ENCODE measurements around the gene NFIC.
A peak's percentile ranks its signal among the peaks of the same experiment; 100 is the strongest.
"Not testable (repeated sequence)": the region's sequence is repeated elsewhere in the genome, so short reads cannot be mapped to it uniquely, and the experiment has no call there.

The NFIC gene

GRCh38 chr19:3450796-3451411, 84.5 kb downstream of the NFIC start:
- DNase-seq (ENCODE audit: extremely low read depth, low read depth): peak; percentile 97
- no peak overlapping the region for H3K4me3 ChIP-seq (replicated peaks; ENCODE audit: low read depth, low read length)
- TF ChIP-seq, protein P1, sequence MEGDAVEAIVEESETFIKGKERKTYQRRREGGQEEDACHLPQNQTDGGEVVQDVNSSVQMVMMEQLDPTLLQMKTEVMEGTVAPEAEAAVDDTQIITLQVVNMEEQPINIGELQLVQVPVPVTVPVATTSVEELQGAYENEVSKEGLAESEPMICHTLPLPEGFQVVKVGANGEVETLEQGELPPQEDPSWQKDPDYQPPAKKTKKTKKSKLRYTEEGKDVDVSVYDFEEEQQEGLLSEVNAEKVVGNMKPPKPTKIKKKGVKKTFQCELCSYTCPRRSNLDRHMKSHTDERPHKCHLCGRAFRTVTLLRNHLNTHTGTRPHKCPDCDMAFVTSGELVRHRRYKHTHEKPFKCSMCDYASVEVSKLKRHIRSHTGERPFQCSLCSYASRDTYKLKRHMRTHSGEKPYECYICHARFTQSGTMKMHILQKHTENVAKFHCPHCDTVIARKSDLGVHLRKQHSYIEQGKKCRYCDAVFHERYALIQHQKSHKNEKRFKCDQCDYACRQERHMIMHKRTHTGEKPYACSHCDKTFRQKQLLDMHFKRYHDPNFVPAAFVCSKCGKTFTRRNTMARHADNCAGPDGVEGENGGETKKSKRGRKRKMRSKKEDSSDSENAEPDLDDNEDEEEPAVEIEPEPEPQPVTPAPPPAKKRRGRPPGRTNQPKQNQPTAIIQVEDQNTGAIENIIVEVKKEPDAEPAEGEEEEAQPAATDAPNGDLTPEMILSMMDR (IDR thresholded peaks at IDR 0.05; ENCODE audit: low read depth, low read length, missing control alignments): no peak

DNA sequence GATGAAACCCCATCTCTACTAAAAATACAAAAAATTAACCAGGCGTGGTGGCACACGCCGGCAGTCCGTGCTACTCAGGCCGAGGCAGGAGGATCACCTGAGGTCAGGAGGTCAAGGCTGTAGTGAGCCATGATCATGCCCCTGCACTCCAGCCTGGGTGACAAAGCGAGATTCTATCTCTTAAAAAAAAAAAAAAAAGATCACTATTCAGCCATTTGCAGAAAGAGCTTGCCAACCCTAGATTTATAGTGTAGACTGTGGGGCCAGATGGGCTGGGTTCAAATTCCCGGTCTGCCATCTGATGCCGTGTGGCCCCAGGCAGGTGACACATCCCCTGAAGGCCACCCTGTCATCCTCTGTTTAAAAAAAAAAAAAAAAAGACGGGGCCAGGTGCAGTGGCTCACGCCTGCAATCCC, 85.1 kb downstream of the NFIC start:
- TF ChIP-seq, protein P1 (IDR thresholded peaks at IDR 0.05; ENCODE audit: low read depth, low read length, missing control alignments): no peak
- DNase-seq (ENCODE audit: extremely low read depth, low read depth): no peak

GRCh38 chr19:3452171-3452941, 86.0 kb downstream of the NFIC start:
- no peak overlapping the region for H3K4me3 ChIP-seq (replicated peaks; ENCODE audit: low read depth, low read length)
- TF ChIP-seq, protein P1 (IDR thresholded peaks at IDR 0.05; ENCODE audit: low read depth, low read length, missing control alignments): no peak

More for the DNA sequence above, 85.1 kb downstream of the NFIC start:
- no peak overlapping the region for H3K4me3 ChIP-seq (replicated peaks; ENCODE audit: low read depth, low read length)

DNA sequence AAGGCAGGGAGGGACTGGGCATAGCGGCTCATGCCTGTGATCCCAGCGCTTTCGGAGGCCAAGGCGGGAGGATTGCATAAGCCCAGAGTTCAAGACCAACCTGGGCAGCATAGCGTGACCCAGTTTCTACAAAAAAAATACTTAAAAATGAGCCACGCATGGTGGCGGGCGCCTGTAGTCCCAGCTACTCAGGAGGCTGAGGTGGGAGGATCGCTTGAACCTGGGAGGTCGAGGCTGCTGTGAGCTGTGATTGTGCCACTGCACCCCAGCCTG, 86.5 kb downstream of the NFIC start:
- not testable (repeated sequence) for DNase-seq (ENCODE audit: extremely low read depth, low read depth); H3K4me3 ChIP-seq (replicated peaks; ENCODE audit: low read depth, low read length)

More at GRCh38 chr19:3452171-3452941, 86.0 kb downstream of the NFIC start:
- DNase-seq (ENCODE audit: extremely low read depth, low read depth): no peak

GRCh38 chr19:3453840-3454239, 87.5 kb downstream of the NFIC start:
- DNase-seq (ENCODE audit: extremely low read depth, low read depth): no peak
- H3K4me3 ChIP-seq (replicated peaks; ENCODE audit: low read depth, low read length): no peak overlapping the region
- TF ChIP-seq, protein P1 (IDR thresholded peaks at IDR 0.05; ENCODE audit: low read depth, low read length, missing control alignments): no peak

DNA sequence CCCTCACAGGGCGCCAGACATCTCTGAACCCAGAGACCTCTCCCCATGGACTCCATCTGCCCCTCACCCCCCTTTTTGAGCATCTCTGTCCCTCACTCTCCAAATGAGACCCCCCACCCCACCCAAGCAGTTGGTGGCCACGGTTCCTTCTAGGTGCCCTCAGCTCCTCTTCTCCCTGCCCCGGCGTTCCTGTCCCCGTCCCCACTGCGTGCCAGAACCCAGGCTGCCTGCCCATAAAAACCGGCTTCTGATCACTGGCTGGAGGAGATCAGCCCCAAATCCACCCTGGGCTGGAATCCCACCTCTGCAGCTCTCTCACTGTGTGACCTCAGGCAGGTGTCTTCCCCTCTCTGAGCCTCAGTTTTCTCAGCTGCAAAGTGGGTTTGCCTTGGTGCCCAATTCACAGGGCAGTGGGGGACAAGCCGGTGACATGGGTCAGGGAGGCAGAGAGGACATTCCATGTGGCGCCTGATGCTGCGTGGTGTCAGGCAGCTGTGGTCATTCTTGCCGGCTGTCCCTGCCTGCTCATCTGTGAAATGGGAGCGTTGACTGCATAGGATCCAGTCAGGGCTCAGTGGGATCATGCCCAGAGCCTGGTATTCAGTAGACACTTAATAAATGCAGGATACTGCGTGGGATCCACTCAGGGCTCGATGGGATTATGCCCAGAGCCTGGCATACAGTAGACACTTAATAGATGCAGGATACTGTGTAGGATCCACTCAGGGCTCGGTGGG, 88.4 kb downstream of the NFIC start:
- no peak overlapping the region for H3K4me3 ChIP-seq (replicated peaks; ENCODE audit: low read depth, low read length)
- TF ChIP-seq, protein P1 (IDR thresholded peaks at IDR 0.05; ENCODE audit: low read depth, low read length, missing control alignments): no peak
- no peak for DNase-seq (ENCODE audit: extremely low read depth, low read depth)

- H3K4me3 ChIP-seq (replicated peaks; ENCODE audit: low read depth, low read length): no peak overlapping the region
- TF ChIP-seq, protein P1 (IDR thresholded peaks at IDR 0.05; ENCODE audit: low read depth, low read length, missing control alignments): no peak
- DNase-seq (ENCODE audit: extremely low read depth, low read depth): no peak
Observed at GRCh38 chr19:3455393-3455955, 89.1 kb downstream of the NFIC start.
